ENCODE data around the gene PMPCA. TPM values are rescaled to one million over a fixed set of nuclear protein-coding genes. Genes with fewer than 3 reads are reported as not detected.

PMPCA gene
- total RNA-seq, 2 experiments from 2014 or later, result 53.3 to 76.1 TPM

GRCh38 chr9:136411378-136411777, 920 bp downstream of the PMPCA start:
- ChIA-PET CTCF (ENCODE audit: unreplicated experiment) (no interaction called here), POLR2A (interaction anchor here (0.6 to 0.9 kb wide), 2 partner anchors 10 to 16 kb away, joined by 3 read pairs; no protein-coding TSS in a partner anchor)
- BruUV-seq (replicated peaks), result TSS peak; percentile 76
- Histone ChIP-seq H4K20me1 (ENCODE audit: insufficient read depth, low read length) (no peaks in the 10 kb centered on the region), H3K9me2 (ENCODE audit: insufficient read depth, low read length) (no peaks in the 10 kb centered on the region), H3K4me1 (ENCODE audit: insufficient read depth, low read length, poor library complexity, severe bottlenecking) (peaks cover 26% of the 10 kb centered on the region), H3K79me2 (ENCODE audit: insufficient read depth, low read depth, low read length) (peaks cover 49% of the 10 kb centered on the region), H3K9me3 (ENCODE audit: low read length) (no peaks in the 10 kb centered on the region), H3K4me2 (ENCODE audit: low read length) (peak overlapping the region; percentile 83), H3K27ac (ENCODE audit: low read depth, low read length, poor library complexity, severe bottlenecking) (no peak overlapping the region), H3K36me3 (ENCODE audit: insufficient read depth, low read length) (peaks cover 69% of the 10 kb centered on the region), H2AFZ (ENCODE audit: low read length) (no peak overlapping the region), H3K4me3 (ENCODE audit: low read depth, low read length, poor library complexity, severe bottlenecking) (peak overlapping the region; percentile 92)
- no peak for DNase-seq (ENCODE audit: low spot score)
- TF ChIP-seq EZH2phosphoT487 (IDR thresholded peaks at IDR 0.05; ENCODE audit: borderline replicate concordance, low read depth, low read length), result no peak
- TF ChIP-seq CTCF (conservative IDR thresholded peaks at IDR 0.05; ENCODE audit: low read length), result no peak
- intact Hi-C loops (cut with micrococcal nuclease; ENCODE audit: unreplicated experiment), result loop anchor here (2.0 kb wide), 1 partner anchor 71 kb away; the partner anchor contains the start of gene SEC16A

- H3K4me1 ChIP-seq (ENCODE audit: insufficient read depth, low read length, poor library complexity, severe bottlenecking), result peaks cover 26% of the 10 kb centered on the region
- H2AFZ ChIP-seq (ENCODE audit: low read length), result no peak overlapping the region
- no peak overlapping the region for H3K4me3 ChIP-seq (ENCODE audit: low read depth, low read length, poor library complexity, severe bottlenecking)
- no peaks in the 10 kb centered on the region for H3K9me2 ChIP-seq (ENCODE audit: insufficient read depth, low read length)
- POLR2A ChIA-PET, result interaction anchor here (0.5 to 0.7 kb wide), 2 partner anchors 404 to 1536 kb away, joined by 3 read pairs; no protein-coding TSS in a partner anchor
- no peak overlapping the region for H3K27ac ChIP-seq (ENCODE audit: low read depth, low read length, poor library complexity, severe bottlenecking)
- no peak for TF ChIP-seq EZH2phosphoT487 (IDR thresholded peaks at IDR 0.05; ENCODE audit: borderline replicate concordance, low read depth, low read length)
- no peak for TF ChIP-seq CTCF (conservative IDR thresholded peaks at IDR 0.05; ENCODE audit: low read length)
- H4K20me1 ChIP-seq (ENCODE audit: insufficient read depth, low read length), result no peaks in the 10 kb centered on the region
- peaks cover 44% of the 10 kb centered on the region for H3K79me2 ChIP-seq (ENCODE audit: insufficient read depth, low read depth, low read length)
- H3K36me3 ChIP-seq (ENCODE audit: insufficient read depth, low read length), result peaks cover 69% of the 10 kb centered on the region
- no TSS peak for BruUV-seq (replicated peaks)
- CTCF ChIA-PET (ENCODE audit: unreplicated experiment), result no interaction called here
- no peaks in the 10 kb centered on the region for H3K9me3 ChIP-seq (ENCODE audit: low read length)
- DNase-seq (ENCODE audit: low spot score), result no peak
- intact Hi-C loops (cut with micrococcal nuclease; ENCODE audit: unreplicated experiment), result no loop called here
- H3K4me2 ChIP-seq (ENCODE audit: low read length), result no peak overlapping the region
Measured at GRCh38 chr9:136412962-136413361, 2.5 kb downstream of the PMPCA start.

- ChIA-PET POLR2A (no interaction called here), CTCF (ENCODE audit: unreplicated experiment) (no interaction called here)
- H4K20me1 ChIP-seq (ENCODE audit: insufficient read depth, low read length), result no peaks in the 10 kb centered on the region
- no peaks in the 10 kb centered on the region for H3K9me3 ChIP-seq (ENCODE audit: low read length)
- intact Hi-C loops (cut with micrococcal nuclease; ENCODE audit: unreplicated experiment), result no loop called here
- BruUV-seq (replicated peaks), result no TSS peak
- no peak overlapping the region for H3K4me2 ChIP-seq (ENCODE audit: low read length)
- H3K4me3 ChIP-seq (ENCODE audit: low read depth, low read length, poor library complexity, severe bottlenecking), result no peak overlapping the region
- peaks cover 15% of the 10 kb centered on the region for H3K79me2 ChIP-seq (ENCODE audit: insufficient read depth, low read depth, low read length)
- H3K9me2 ChIP-seq (ENCODE audit: insufficient read depth, low read length), result no peaks in the 10 kb centered on the region
- TF ChIP-seq CTCF (conservative IDR thresholded peaks at IDR 0.05; ENCODE audit: low read length) (no peak), EZH2phosphoT487 (IDR thresholded peaks at IDR 0.05; ENCODE audit: borderline replicate concordance, low read depth, low read length) (no peak)
- peaks cover 9% of the 10 kb centered on the region for H3K4me1 ChIP-seq (ENCODE audit: insufficient read depth, low read length, poor library complexity, severe bottlenecking)
- peaks cover 93% of the 10 kb centered on the region for H3K36me3 ChIP-seq (ENCODE audit: insufficient read depth, low read length)
- H2AFZ ChIP-seq (ENCODE audit: low read length), result no peak overlapping the region
- no peak overlapping the region for H3K27ac ChIP-seq (ENCODE audit: low read depth, low read length, poor library complexity, severe bottlenecking)
- no peak for DNase-seq (ENCODE audit: low spot score)
Measured at GRCh38 chr9:136416427-136416826, 6.0 kb downstream of the PMPCA start.
